Dermis blood vessel endothelial cell (primary cell): ENCODE data around the gene NKAIN2. TPM values are rescaled to one million over a fixed set of nuclear protein-coding genes. Genes with fewer than 3 reads are reported as not detected.
"Not testable (repeated sequence)": the region's sequence is repeated elsewhere in the genome, so short reads cannot be mapped to it uniquely, and the experiment has no call there.

Experiments
- DNase-seq: peaks from one replicate; pipeline ENCODE4 v3.0.0; 2010
- total RNA-seq: library from RNA; depleted of rRNA; stranded (reverse); fragments of >200 nt; gene quantifications from 2 replicates; pipeline ENCODE4 v1.2.3, GENCODE V29; 2014

Gene NKAIN2
- total RNA-seq, 1 donor from 2014 or later: not detected

DNA sequence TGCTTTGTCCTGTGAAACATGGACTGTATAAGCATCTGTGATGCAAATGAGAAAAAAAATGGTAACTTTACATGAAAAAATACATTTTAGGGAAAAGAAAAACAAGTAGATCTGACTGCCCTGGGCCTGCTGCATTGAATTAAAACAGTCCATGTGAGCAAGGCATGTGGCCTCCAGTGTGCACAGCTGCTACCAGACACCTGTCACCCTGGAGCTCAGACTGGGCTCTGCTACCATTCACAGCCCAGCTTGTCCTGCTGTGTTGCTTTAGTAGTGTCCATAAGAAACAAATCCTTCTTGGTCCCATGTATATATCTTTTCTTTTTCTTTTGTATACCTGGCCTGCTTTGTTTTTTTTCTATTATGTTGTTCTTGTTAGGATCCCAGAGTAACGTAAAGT, 315.9 kb downstream of the NKAIN2 start:
- no peak for DNase-seq

DNA sequence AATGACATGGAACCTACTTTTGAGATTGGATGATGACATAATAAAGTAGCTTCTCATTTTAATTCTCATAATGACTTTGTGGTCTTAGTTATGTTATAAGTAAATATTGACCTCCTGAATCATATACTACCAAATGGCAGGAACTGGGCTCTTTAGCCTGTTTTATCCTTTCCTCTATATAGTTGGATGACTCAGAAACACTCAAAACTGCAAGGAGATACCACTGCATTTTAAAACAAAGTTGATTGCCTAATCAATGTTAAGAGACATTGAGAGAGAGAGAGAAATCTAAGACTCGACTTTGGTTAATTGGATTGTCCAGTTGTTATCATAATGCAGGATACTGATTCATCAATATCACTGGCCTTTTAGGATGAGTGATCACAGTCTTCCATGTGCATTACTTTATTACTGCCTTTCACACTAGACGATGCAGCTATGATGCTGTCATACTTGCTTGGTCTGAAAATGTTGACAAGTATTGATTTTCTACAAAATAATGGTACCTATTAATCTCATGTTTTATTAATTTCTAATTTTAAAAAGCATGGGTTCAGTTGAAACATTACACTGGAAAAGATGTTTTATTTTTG, 320.0 kb downstream of the NKAIN2 start:
- no peak for DNase-seq

DNA sequence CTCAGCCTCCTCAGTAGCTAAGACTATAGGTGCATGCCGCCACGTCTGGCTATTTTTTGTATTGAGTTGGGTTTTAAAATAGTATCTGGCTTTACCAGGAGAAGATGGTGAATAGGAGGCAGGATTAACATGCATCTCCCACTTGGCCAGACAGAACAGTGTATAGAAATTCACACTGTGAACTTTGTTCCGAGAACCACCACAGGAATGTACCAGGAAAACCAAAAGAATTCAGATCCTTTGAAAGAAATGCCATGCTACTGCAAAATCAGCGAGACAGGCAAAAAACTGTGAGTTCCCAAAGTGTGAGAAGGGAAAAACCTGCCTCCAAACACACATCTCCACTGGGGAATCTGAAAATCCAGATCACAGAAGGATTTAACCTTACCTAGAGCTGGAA, 327.6 kb downstream of the NKAIN2 start:
- no peak for DNase-seq

DNA sequence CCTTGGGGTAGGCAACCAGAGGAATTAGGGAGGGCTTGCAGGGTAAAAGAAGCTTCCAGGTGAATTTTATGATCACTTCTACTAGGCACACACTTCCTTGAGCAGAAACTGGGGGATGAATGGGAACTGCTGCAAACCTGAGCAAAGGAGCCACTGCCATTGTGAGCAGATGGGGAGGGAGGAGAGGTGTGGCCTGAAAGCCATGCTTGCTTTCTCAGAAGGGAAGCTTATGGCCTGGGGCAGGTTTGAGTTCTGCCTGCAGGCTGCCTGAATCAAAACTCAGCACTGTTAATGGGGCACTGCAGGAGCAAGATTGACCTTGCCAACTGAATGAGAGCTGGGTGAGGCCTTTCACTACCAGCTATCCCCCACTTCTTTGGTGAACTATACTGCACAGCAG, 328.1 kb downstream of the NKAIN2 start:
- no peak for DNase-seq

DNA sequence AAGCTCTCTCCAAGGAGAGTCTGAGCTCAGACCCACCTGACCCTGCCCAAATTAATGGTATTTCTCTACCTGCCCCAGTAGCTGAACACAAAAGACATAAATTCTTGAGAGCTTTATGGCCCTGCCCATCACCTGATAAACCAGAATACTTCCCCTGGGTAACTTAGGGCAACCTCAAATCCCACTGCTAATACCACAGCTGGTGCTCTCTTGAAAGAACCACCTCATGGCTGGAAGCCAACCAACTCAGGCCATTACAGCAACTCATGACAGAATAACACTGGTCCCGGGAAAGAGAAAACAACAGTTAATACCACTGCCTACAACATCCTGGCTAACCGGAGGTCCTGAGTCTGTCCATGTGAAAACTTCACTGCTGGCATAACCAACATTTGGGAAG, 328.6 kb downstream of the NKAIN2 start:
- DNase-seq: no peak

DNA sequence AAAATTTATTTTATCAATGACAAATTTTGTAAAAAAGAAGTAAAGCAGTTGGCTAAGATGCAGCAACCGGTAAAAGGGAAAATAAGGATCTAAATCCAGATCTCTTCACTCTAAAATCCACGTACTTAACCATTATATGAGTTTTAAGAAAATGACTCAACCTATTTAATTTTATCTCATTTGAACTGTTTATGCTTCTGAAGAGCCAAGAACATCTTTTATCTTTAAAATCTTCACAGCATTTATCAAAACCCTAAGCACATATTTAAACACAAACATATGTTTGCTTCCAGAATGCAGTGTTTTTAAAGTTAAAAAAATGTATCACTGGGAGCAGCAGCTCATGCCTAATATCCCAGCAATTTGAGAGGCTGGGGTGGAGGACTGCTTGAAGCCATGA, 339.2 kb downstream of the NKAIN2 start:
- DNase-seq: no peak

DNA sequence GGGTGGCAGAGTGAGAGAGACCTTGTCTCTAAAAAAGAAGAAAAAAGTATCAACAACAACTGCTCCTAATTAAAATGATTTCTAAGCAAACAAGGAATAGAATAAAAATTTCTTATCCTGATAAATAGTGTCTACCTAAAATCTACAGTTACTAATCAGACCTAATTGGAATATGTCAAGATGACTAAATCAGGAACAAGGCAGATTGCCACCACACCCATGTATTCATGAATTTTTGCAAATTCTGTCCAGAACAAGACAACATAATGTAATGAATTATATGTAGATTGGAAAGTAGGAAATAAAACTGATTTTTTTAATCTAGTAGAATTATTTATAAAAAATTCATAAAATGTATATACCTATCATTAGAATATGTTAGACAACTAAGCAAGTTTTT, 339.8 kb downstream of the NKAIN2 start:
- no peak for DNase-seq

DNA sequence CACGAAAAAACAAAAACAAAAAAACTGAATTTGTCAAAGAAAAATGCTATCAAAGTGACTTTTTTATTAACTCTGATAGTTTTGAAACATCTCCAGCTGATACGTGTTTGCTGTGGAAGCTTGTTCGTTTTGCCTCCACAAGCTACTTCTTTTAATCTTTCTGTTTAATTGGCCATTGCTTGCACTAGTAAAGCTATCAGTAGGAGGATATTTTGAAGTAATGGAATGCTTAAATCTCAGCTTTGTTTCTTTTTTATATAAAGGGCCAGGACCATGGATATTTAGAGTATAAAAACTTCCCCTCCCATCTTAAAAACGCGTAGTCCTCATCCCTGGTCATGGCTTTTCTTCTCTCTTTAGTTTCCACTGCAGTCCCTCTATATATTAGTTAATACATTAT, 344.0 kb downstream of the NKAIN2 start:
- no peak for DNase-seq

DNA sequence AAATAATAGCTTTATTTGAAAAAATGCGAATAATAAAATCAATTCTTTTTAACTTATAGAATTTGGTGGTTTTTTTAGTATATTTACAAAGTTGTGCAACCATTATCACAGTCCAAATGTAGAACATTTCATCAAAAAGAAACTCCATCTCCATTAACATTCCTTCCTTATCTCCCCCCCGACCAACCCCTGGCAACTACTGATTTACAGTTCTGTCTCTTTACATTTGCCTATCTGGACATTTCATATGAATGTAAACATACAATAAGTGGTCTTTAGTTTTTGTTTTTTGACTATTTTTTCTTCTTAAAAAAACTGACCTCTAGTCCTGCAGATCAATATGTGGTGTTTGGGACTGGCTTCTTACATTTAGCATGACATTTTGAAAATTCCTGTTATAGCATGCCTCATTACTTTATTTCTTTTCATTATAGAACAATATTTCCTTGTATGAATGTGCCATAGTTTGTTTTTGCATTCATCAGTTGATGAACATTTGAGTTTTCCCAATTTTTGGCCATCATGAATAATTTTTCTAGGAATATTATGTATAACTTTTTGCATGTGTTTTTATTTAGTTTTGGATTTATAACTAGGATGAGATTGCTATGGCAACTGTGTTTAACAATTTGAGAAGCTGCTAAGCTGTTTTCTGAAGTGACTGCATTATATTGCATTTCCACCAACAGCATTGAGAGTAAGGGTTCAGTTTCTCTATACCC, 344.7 kb downstream of the NKAIN2 start:
- no peak for DNase-seq

DNA sequence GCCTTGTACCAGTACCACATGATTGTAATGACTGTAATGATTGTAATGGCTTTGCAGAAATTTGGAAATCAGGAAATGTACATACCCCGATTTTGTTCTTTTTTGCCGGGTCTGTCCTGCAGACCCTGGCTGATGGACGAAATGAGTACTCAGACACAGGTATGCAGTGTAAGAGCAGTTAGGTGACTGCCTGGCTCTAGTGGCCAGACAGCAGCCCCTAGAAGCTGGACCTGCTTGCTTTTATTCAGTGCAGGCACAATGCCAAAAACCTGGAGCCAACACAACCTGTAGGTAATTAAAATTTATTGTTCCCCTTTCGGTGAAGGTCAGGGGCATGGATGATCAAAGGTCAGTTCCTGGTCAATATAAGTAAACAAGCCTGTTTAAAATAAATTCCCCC, 346.0 kb downstream of the NKAIN2 start:
- DNase-seq: no peak

DNA sequence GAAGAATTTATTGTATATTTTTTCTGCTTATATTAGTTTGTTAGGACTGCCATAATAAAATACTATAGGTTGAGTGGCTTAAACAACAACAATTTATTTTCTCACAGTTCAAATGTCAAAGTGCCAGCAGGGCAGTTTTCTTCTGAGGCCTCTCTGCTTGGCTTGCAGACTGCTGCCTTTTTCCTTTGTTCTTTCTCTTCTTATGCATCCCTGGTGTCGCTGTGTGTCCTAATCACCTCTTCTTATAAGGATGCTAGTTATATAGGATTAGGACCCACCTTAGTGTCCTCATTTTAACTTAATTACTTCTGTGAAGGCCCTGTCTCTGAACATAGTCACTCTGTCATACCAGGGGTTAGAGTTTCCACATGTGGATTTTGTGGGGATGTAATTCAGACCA, 354.4 kb downstream of the NKAIN2 start:
- no peak for DNase-seq

DNA sequence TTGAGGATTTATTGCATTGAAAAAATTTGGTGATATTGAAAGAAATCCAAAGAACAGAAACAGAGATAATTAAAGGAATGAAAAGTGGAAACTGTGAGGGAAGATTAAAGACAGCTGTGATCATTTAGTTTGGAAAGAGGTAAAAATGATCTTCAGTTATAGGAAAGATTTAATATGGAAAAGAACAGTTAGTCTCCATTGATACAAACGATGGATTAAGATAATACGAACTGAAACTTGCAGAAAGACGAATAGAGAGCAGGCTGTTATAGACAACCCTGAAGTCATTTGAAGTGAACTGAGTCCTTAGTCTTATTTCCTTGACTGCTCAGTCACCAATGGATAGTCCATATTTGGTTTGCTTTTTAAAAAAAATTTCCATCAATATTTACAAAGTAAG, 360.0 kb downstream of the NKAIN2 start:
- no peak for DNase-seq

DNA sequence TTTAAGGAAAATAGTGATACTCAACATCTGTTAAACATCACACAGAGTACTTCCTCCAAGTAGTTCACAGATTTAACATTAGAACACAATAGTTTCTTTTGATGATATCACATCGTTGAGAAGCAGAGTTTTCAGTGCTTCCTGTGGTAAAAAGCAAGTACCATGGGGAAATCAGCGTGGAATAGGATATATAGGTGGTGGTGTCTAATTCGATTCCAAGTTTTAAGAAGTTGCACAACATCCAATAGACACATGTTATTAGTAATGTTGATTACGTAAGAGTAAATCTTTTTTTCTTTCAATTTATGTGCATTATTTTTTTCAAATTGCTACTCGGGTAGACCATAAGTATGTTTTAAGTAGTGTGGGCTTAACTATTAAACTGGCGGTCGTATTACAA, 360.7 kb downstream of the NKAIN2 start:
- DNase-seq: no peak

DNA sequence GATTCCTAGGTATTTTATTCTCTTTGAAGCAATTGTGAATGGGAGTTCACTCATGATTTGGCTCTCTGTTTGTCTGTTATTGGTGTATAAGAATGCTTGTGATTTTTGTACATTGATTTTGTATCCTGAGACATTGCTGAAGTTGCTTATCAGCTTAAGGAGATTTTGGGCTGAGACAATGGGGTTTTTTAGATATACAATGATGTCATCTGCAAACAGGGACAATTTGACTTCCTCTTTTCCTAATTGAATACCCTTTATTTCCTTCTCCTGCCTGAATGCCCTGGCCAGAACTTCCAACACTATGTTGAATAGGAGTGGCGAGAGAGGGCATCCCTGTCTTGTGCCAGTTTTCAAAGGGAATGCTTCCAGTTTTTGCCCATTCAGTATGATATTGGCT, 363.6 kb downstream of the NKAIN2 start:
- not testable (repeated sequence) for DNase-seq

DNA sequence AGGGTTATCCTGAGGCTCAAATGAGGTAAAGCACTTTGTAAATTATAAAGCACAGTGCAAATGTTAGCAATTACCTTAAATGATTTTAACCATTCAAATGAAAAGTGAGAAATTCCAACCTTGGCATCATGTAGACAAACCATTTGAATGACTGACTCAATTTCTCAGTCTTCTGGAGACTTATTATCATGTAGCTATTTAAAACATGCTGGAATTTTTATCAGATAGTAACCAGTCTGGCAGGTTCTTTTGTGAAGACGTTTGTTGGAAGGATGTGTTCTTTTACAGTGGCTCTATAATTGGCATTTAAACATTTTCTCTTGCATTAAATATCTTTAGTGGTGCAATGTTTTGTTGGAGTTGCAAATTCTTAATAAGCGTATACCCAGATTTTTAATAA, 386.6 kb downstream of the NKAIN2 start:
- DNase-seq: no peak

DNA sequence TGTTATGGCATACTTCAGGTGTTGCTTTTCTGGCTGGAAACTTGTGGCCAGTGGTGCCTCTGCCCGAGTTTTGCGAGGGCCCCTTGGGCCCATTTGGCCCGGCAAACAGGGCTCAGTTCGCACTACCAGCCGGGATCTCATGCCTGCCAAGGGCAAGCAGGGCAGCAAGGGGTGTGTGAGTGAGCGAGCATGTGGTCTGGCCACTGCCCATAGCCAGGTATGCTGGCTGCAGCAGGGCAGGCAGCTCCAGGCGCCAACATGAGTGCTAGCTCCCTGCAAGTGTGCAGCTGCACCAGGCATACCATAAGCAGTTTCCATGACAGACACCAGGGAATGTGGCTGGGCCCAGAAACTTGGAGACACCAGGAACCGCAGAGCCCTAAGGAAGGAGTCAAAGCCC, 389.5 kb downstream of the NKAIN2 start:
- DNase-seq: no peak

DNA sequence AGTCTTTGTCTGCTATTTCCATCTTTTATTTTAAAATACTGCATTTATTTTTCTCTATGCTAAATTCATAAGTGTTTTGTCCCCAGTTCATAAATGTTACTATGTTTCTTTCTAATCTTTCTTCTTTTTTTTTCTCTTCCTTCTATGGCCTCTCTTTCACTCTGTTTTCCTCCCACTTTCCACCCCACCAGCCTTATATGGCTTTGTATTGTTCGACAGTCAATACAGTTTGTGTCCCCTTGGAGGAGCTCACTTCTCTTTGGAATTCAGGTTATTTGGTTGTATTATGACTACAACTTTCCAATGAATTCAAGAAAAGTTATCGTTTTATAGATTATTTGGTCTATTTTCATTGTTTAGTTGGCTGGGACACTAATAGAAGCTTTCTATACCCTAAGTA, 393.5 kb downstream of the NKAIN2 start:
- no peak for DNase-seq

DNA sequence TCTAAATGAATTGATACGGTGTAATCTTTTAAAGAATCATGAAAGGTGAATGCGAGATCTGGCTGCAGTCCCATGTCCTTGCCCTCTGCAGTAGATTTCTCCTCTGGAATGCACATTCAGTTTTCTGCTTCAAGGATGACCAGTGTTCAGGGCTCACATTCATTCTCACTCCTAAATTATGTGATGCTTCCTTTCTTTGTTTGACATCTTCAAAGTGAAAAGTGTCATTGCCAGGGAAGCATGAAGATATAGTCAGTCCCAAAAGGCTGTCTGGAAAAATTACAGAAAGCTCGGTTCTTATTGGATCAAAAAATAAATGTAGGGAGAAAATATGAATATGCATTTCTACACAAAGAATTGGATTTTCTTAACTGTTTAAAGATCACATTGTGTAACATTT, 395.6 kb downstream of the NKAIN2 start:
- no peak for DNase-seq

DNA sequence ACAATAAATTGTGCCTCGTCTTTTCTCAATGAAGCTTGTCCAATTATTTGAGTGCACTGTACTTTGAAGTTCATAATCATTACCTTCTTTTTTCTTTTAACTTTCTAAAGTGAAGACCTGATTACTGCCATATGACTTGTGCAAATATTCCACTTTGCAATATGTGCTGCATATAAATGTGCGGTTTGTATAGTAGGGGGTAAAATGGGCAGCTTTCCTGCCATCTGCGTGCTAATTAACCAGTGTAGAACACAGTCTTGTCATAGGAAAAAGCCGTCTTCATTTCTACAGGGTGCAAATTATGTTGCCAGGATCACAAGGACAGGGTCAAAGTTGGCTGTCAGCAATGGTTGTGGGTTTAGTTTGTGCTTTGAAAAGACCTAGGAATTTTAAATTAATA, 397.0 kb downstream of the NKAIN2 start:
- no peak for DNase-seq

DNA sequence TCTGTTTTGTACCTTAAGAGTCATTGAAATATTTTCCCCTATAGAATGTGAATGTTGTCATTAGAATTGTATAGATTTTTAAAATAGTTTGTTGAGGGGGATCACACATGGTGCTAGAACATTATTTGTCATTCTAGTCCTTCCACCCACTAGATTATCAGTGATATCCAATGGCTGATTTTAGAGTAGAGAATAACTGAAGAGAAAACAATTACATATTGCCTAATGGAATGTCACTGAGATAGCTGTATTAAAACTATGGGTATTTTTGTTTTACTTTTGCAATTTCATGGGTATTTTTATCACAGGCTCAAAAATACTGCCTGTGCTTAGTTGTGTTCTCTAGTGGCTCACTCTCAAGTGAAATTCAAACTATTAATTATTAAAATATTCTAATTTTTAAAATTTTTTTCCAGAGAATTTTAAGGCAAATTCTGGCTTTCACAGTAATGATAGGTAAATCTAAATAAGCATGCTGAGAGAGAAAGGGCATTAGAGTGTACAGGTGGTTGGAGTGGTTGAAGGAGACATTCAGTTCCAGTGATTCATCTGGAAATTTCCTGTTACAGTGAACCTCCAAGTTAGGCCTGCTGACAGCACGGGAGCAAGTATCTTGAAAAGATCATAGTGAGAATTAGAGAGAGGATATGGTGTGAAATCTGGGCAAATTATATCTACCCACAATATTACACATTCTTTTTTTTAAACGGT, 399.6 kb downstream of the NKAIN2 start:
- DNase-seq: no peak

DNA sequence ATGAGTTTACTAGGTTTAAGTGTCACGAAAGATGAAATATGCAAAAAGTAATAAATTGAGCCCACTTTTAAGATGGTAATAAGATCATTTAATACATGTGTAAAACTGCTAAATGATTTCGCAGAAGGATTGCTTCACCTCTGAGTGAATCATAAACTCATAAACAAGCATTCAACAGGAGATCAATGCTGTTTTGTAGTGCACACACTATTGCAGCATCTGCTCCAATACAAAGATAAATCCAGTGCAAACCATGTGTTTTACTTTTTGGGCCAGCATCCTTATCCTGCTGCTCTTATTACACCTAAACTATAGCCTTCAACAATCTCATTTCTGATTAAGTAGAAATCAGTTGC, 400.1 kb downstream of the NKAIN2 start:
- no peak for DNase-seq

DNA sequence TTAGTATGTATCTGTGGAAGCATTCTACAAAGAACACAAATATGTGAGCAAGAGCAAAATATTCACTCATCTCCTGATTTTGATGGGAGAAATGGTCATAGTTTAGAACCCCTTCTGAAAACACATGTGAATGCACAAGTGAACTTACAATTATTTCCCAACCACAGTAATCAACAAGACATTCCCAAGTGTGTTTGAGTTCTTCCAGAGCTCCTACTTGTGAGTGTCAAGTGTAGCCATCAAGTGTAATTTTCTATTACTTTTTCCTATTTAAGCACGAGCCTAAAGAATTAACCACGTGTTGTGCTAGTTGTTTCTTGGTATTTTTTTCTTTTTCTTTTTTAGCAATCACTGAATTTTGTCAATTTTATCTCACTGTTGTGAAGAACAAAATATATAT, 402.3 kb downstream of the NKAIN2 start:
- DNase-seq: no peak

DNA sequence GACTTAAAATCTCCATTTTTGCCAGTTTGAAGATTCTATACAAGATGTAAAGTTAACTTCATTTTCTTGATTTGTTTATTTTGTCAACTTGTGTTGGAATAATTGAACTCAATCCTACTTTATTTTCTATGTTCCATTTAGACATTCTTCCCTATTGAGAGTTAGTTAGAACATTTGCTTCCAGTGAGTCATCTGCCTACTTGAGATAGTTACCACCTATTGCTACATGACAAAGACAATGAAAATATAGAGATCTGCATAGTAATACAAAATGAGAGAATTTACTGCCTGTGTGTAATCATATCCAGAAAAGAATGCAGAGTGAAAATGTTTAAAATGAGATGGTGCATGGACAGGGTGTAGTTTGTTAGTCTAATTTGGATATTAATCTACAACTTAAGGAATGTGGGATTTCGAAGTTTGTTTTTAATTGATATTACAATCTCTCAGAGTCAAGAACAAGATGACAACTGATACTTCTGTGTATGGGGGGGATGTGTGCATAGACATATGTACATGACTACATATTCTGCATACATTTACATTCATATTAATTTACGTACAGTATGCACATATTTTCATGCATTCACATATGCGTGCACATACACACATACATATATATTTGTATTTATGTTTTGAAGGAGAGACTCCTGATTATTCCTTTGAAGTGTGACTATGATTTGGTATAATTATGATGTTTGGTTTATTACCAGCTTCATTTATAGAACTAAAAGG, 420.1 kb downstream of the NKAIN2 start:
- DNase-seq: no peak

DNA sequence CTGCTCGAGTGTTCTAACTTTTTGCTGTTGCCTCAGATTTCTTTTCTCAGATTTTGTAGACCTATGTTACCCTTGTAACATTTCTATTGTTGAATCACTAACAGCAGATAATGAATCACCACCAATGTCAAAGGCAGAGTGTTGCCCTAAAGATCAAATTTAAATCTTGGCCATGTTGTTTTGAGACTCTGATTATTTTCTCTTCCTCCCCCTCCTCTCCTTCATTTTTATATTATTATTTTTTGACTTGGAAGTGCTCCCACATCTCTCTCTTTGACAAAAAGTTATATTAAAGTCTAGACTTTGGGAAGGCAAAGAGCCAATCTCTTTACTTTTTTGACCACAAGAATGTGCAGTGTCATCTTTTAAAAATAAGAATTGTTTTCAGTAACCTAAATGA, 422.7 kb downstream of the NKAIN2 start:
- DNase-seq: no peak
